Ovary (tissue), 3 donors: ENCODE results near the gene COG1.

ENCODE experiments used
- EP300 ChIP-seq: sonication (generic); formaldehyde crosslinking; IDR thresholded peaks from one replicate; pipeline ENCODE4 v1.6.1; 2017; ENCODE audit warnings: antibody characterized with exemption
- POLR2A ChIP-seq: fragments of 450-650 bp; IDR thresholded peaks from one replicate; pipeline ENCODE4 v1.6.1; 2017; ENCODE audit warnings: antibody characterized with exemption, mild to moderate bottlenecking, moderate library complexity
- TF ChIP-seq, protein P1 (sequence below), 3 donors: fragments of 450-650 bp in 2 of 3; fragments of 200-600 bp in 1 of 3; IDR thresholded peaks; one replicate each; pipeline versions ENCODE4 v1.5.1 to v1.8.0; 2016 to 2022; ENCODE audit warnings: antibody characterized with exemption in 3 of 3, mild to moderate bottlenecking in 1 of 3
- donor health status: DM: no; HTN: no; CAD: no.

DNA sequence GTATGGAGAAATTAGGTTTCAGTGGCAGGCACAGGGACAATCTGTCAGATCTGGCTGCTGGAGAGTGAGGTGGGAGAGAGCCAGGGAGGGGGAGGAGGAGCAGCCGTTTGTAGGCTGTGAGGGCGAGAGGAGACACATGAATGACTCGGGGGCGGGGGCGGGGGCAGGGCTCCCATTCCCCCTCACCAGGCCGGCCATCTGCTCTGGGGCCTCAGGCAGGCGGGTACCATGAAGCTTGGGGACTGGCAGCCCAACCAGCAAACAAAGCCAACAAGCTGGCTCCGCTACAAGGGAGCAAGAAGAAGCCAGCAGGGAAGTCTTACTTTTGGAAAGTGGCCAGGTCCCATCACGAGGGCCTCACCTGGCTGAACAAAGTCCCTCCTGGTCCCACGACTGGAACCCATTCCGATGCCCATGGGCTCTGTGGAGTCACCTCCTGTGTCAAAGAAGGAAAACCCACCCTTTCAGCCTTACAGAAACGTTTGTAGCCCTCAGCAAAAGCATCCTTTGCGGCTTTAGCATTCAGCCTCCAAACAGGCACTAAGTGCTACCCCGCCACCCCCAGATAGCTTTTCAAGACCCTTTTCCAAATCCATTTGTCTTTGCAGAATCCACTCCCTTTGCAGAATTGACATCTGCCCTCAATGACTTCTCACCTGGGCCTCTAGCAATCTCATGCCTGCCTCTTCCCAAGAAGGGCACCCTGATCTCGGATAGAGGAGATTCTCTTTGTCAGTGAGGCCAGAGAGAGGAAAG is 37.3 kb upstream of the COG1 start:
- TF ChIP-seq, protein P1, sequence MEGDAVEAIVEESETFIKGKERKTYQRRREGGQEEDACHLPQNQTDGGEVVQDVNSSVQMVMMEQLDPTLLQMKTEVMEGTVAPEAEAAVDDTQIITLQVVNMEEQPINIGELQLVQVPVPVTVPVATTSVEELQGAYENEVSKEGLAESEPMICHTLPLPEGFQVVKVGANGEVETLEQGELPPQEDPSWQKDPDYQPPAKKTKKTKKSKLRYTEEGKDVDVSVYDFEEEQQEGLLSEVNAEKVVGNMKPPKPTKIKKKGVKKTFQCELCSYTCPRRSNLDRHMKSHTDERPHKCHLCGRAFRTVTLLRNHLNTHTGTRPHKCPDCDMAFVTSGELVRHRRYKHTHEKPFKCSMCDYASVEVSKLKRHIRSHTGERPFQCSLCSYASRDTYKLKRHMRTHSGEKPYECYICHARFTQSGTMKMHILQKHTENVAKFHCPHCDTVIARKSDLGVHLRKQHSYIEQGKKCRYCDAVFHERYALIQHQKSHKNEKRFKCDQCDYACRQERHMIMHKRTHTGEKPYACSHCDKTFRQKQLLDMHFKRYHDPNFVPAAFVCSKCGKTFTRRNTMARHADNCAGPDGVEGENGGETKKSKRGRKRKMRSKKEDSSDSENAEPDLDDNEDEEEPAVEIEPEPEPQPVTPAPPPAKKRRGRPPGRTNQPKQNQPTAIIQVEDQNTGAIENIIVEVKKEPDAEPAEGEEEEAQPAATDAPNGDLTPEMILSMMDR (IDR thresholded peaks at IDR 0.05) = no peak
- no peak for TF ChIP-seq EP300
- no peak for TF ChIP-seq POLR2A
